DMS 273 (cell line): ENCODE measurements around the gene ILK.

Experiments used
- DNase-seq: peaks from one replicate; lab custom pipeline; 2025; ENCODE audit not compliant: unreplicated experiment; lab: John Stamatoyannopoulos, UW

ILK gene

GRCh38 chr11:6603287-6604080 lies at the start of gene ILK, which contains the start of gene RRP8:
ILK (plus strand) TSS chr11:6603774; CDS start chr11:6604272, 498 bp downstream.
RRP8 (minus strand) TSS chr11:6603616; CDS start chr11:6603502, 114 bp downstream.
- DNase-seq: peak; percentile 92

GRCh38 chr11:6554828-6555706 lies 48.5 kb upstream of the ILK start:
- no peak for DNase-seq

- no peak for DNase-seq
Observed at GRCh38 chr11:6556139-6556949, 47.2 kb upstream of the ILK start.

GRCh38 chr11:6557063-6557462 lies 46.5 kb upstream of the ILK start:
- no peak for DNase-seq

- DNase-seq: no peak
Observed at GRCh38 chr11:6557761-6558674, 45.6 kb upstream of the ILK start.

GRCh38 chr11:6559369-6559768 lies 44.2 kb upstream of the ILK start:
- no peak for DNase-seq

- no peak for DNase-seq
Observed at GRCh38 chr11:6561288-6561687, 42.3 kb upstream of the ILK start.

- DNase-seq: peak; percentile 5
Observed at GRCh38 chr11:6563121-6563619, 40.4 kb upstream of the ILK start.

- DNase-seq: no peak
Observed at GRCh38 chr11:6563667-6564066, 39.9 kb upstream of the ILK start.

- DNase-seq: no peak
Observed at GRCh38 chr11:6565325-6565724, 38.2 kb upstream of the ILK start.

- DNase-seq: no peak
Observed at GRCh38 chr11:6565988-6566703, 37.4 kb upstream of the ILK start.

- DNase-seq: no peak
Observed at GRCh38 chr11:6566704-6567370, 36.7 kb upstream of the ILK start.

GRCh38 chr11:6567371-6567745 lies 36.2 kb upstream of the ILK start:
- no peak for DNase-seq

- DNase-seq: peak; percentile 90
Observed at GRCh38 chr11:6568191-6568918, 35.2 kb upstream of the ILK start.

- DNase-seq: no peak
Observed at GRCh38 chr11:6569706-6570105, 33.9 kb upstream of the ILK start.

GRCh38 chr11:6570691-6571427 lies 32.7 kb upstream of the ILK start:
- DNase-seq: no peak

GRCh38 chr11:6571434-6572008 lies 32.1 kb upstream of the ILK start:
- DNase-seq: no peak
